ENCODE data around the gene NUMA1.
A peak's percentile ranks its signal among the peaks of the same experiment; 100 is the strongest.

Gene NUMA1

GRCh38 chr11:72098741-72099140, 18.4 kb upstream of the NUMA1 start:
- Histone ChIP-seq H3K4me1 (ENCODE audit: insufficient read depth, low read length, poor library complexity, severe bottlenecking) (peaks cover 42% of the 10 kb centered on the region), H3K27me3 (ENCODE audit: insufficient read depth, low read length, poor library complexity, severe bottlenecking) (no peaks in the 10 kb centered on the region), H3K79me2 (ENCODE audit: insufficient read depth, low read length) (peaks cover 43% of the 10 kb centered on the region), H3F3A (ENCODE audit: low read depth) (peaks cover 7% of the 10 kb centered on the region; the same call in 1 of the 2 replicates), H3K36me3 (ENCODE audit: insufficient read depth, low read length) (peaks cover 18% of the 10 kb centered on the region; the same call in 1 of the 2 replicates), H3K9ac (ENCODE audit: low read depth, low read length, poor library complexity, severe bottlenecking) (peak overlapping the region; percentile 98), H4K20me1 (ENCODE audit: insufficient read depth, low read length, poor library complexity, severe bottlenecking) (peaks cover 4% of the 10 kb centered on the region), H3K9me3 (ENCODE audit: insufficient read depth, low read depth, low read length) (no peaks in the 10 kb centered on the region), H3K9me2 (replicated peaks; ENCODE audit: low read depth, low read length) (no peaks in the 10 kb centered on the region), H3K4me2 (ENCODE audit: low read depth, low read length, poor library complexity, severe bottlenecking) (peak overlapping the region; percentile 96), H2AFZ (ENCODE audit: low read length) (no peak overlapping the region), H3K4me3 (ENCODE audit: low read length, poor library complexity, severe bottlenecking) (no peak overlapping the region)
- TF ChIP-seq EZH2phosphoT487 (IDR thresholded peaks at IDR 0.05; ENCODE audit: borderline replicate concordance) = no peak
- TF ChIP-seq, protein P1, sequence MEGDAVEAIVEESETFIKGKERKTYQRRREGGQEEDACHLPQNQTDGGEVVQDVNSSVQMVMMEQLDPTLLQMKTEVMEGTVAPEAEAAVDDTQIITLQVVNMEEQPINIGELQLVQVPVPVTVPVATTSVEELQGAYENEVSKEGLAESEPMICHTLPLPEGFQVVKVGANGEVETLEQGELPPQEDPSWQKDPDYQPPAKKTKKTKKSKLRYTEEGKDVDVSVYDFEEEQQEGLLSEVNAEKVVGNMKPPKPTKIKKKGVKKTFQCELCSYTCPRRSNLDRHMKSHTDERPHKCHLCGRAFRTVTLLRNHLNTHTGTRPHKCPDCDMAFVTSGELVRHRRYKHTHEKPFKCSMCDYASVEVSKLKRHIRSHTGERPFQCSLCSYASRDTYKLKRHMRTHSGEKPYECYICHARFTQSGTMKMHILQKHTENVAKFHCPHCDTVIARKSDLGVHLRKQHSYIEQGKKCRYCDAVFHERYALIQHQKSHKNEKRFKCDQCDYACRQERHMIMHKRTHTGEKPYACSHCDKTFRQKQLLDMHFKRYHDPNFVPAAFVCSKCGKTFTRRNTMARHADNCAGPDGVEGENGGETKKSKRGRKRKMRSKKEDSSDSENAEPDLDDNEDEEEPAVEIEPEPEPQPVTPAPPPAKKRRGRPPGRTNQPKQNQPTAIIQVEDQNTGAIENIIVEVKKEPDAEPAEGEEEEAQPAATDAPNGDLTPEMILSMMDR (conservative IDR thresholded peaks at IDR 0.05; ENCODE audit: low read length) = no peak

GRCh38 chr11:72091292-72091691, 10.9 kb upstream of the NUMA1 start:
- no peaks in the 10 kb centered on the region for H3K79me2 ChIP-seq (ENCODE audit: insufficient read depth, low read length)

DNA sequence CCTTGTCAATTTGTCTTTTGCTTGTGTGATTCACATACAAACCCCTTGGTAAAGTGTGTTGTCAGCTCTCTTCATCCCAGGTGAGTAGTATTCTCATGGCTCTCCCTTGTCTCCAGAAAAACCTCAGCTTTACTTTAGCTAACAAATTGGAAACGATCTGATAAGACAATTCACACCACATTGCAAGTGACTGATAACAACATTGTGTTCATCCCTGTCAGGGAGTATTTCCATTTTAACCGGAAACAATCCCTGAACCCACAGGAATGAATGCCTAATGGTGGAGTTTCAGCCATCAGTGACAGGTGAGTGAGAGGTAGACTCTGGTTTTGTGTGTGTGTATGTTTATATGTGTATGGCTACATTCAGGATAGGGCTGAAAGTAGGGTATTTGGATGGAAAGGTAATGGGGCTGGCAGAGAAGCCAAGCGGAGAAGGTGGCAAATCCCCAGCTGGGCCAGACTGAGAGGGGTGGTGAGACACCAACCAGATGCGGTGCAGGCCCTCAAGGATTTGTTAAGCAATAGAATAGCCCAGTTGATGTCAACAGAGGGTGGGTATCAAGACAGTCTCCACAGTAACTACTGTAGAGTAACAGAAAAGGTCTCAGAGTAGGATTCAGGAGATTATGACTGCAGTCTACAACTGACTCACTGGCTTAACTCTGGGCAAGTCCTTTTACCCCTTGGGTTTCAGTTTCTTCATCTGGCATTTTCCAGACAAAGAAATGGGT, 7.9 kb upstream of the NUMA1 start:
- Histone ChIP-seq H3F3A (ENCODE audit: low read depth) (no peaks in the 10 kb centered on the region), H2AFZ (ENCODE audit: low read length) (no peak overlapping the region), H3K4me1 (ENCODE audit: insufficient read depth, low read length, poor library complexity, severe bottlenecking) (no peaks in the 10 kb centered on the region), H3K9me2 (replicated peaks; ENCODE audit: low read depth, low read length) (no peaks in the 10 kb centered on the region), H3K4me2 (ENCODE audit: low read depth, low read length, poor library complexity, severe bottlenecking) (no peak overlapping the region), H4K20me1 (ENCODE audit: insufficient read depth, low read length, poor library complexity, severe bottlenecking) (no peaks in the 10 kb centered on the region), H3K79me2 (ENCODE audit: insufficient read depth, low read length) (no peaks in the 10 kb centered on the region), H3K4me3 (ENCODE audit: low read length, poor library complexity, severe bottlenecking) (no peak overlapping the region), H3K36me3 (ENCODE audit: insufficient read depth, low read length) (no peaks in the 10 kb centered on the region), H3K9me3 (ENCODE audit: insufficient read depth, low read depth, low read length) (no peaks in the 10 kb centered on the region), H3K27me3 (ENCODE audit: insufficient read depth, low read length, poor library complexity, severe bottlenecking) (no peaks in the 10 kb centered on the region), H3K9ac (ENCODE audit: low read depth, low read length, poor library complexity, severe bottlenecking) (no peak overlapping the region)
- no peak for TF ChIP-seq EZH2phosphoT487 (IDR thresholded peaks at IDR 0.05; ENCODE audit: borderline replicate concordance)
- TF ChIP-seq, protein P1 (conservative IDR thresholded peaks at IDR 0.05; ENCODE audit: low read length) = no peak

More at GRCh38 chr11:72091292-72091691, 10.9 kb upstream of the NUMA1 start:
- H3K9me2 ChIP-seq (replicated peaks; ENCODE audit: low read depth, low read length) = no peaks in the 10 kb centered on the region
- no peaks in the 10 kb centered on the region for H3K27me3 ChIP-seq (ENCODE audit: insufficient read depth, low read length, poor library complexity, severe bottlenecking)
- TF ChIP-seq, protein P1 (conservative IDR thresholded peaks at IDR 0.05; ENCODE audit: low read length) = peak; percentile 93
- TF ChIP-seq EZH2phosphoT487 (IDR thresholded peaks at IDR 0.05; ENCODE audit: borderline replicate concordance) = no peak
- no peaks in the 10 kb centered on the region for H3F3A ChIP-seq (ENCODE audit: low read depth)
- no peak overlapping the region for H3K9ac ChIP-seq (ENCODE audit: low read depth, low read length, poor library complexity, severe bottlenecking)
- H2AFZ ChIP-seq (ENCODE audit: low read length) = no peak overlapping the region
- no peak overlapping the region for H3K4me2 ChIP-seq (ENCODE audit: low read depth, low read length, poor library complexity, severe bottlenecking)
- H3K4me3 ChIP-seq (ENCODE audit: low read length, poor library complexity, severe bottlenecking) = no peak overlapping the region
- no peaks in the 10 kb centered on the region for H3K9me3 ChIP-seq (ENCODE audit: insufficient read depth, low read depth, low read length)
- H4K20me1 ChIP-seq (ENCODE audit: insufficient read depth, low read length, poor library complexity, severe bottlenecking) = no peaks in the 10 kb centered on the region
- no peaks in the 10 kb centered on the region; the same call in 1 of the 2 replicates for H3K36me3 ChIP-seq (ENCODE audit: insufficient read depth, low read length)
- no peaks in the 10 kb centered on the region for H3K4me1 ChIP-seq (ENCODE audit: insufficient read depth, low read length, poor library complexity, severe bottlenecking)

Data from Loucy (cell line).